Measurements from ENCODE around the gene PDE4DIP.
"Not testable (repeated sequence)": the region's sequence is repeated elsewhere in the genome, so short reads cannot be mapped to it uniquely, and the experiment has no call there.

PDE4DIP gene

DNA sequence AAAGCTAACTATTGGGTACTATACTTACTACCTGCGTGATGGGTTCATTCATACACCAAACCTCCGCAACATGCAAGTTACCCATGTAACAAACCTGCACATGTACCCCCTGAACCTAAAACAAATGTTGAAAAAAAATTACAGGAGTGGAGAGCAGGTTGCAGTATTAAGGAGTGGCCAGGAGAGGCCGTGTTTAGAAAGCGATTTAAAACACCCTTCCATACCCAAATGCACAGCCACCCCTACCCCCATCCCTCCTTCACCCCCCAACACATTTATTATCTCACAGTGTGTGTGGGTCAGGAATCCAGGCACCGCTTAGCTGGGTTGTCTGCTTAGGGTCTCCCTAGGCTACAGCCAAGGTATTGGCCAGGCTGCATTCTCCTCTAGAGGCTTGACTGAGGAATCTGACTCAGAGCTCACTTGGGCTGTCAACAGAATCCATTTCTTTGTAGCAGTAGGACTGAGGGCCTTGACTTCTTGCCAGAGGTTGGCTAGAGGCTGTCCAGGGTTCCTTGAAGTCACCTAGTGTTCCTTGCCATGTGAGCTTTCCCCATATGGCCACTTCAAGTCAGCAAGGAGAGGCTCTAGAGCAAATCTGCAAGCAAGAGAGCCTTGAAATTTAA lies 67.2 kb downstream of the PDE4DIP start:
- H3K9me3 ChIP-seq (ENCODE audit: insufficient read depth, low read length); H3K36me3 ChIP-seq (ENCODE audit: low read length); H3F3A ChIP-seq (ENCODE audit: insufficient read depth); H3K9me2 ChIP-seq (replicated peaks; ENCODE audit: insufficient read depth, low read length); H3K9ac ChIP-seq (ENCODE audit: low read length); H3K27me3 ChIP-seq (ENCODE audit: low read length); H2AFZ ChIP-seq (ENCODE audit: low read depth, low read length, severe bottlenecking); H3K27ac ChIP-seq (ENCODE audit: low read depth, low read length); H4K20me1 ChIP-seq (ENCODE audit: low read depth, low read length); H3K79me2 ChIP-seq (ENCODE audit: insufficient read depth, low read length); H3K4me3 ChIP-seq (ENCODE audit: insufficient read depth, low read length, poor library complexity, severe bottlenecking); H3K4me2 ChIP-seq (ENCODE audit: low read depth, low read length, poor library complexity, severe bottlenecking): not testable (repeated sequence)

GRCh38 chr1:148916222-148916621 lies 72.0 kb downstream of the PDE4DIP start:
- H3K9ac ChIP-seq (ENCODE audit: low read length); H4K20me1 ChIP-seq (ENCODE audit: low read depth, low read length); H3K4me2 ChIP-seq (ENCODE audit: low read depth, low read length, poor library complexity, severe bottlenecking); H3K4me3 ChIP-seq (ENCODE audit: insufficient read depth, low read length, poor library complexity, severe bottlenecking); H3K27me3 ChIP-seq (ENCODE audit: low read length); H3K36me3 ChIP-seq (ENCODE audit: low read length); H3K9me3 ChIP-seq (ENCODE audit: insufficient read depth, low read length); H3K79me2 ChIP-seq (ENCODE audit: insufficient read depth, low read length); H3F3A ChIP-seq (ENCODE audit: insufficient read depth); H2AFZ ChIP-seq (ENCODE audit: low read depth, low read length, severe bottlenecking); H3K9me2 ChIP-seq (replicated peaks; ENCODE audit: insufficient read depth, low read length); H3K27ac ChIP-seq (ENCODE audit: low read depth, low read length): not testable (repeated sequence)

DNA sequence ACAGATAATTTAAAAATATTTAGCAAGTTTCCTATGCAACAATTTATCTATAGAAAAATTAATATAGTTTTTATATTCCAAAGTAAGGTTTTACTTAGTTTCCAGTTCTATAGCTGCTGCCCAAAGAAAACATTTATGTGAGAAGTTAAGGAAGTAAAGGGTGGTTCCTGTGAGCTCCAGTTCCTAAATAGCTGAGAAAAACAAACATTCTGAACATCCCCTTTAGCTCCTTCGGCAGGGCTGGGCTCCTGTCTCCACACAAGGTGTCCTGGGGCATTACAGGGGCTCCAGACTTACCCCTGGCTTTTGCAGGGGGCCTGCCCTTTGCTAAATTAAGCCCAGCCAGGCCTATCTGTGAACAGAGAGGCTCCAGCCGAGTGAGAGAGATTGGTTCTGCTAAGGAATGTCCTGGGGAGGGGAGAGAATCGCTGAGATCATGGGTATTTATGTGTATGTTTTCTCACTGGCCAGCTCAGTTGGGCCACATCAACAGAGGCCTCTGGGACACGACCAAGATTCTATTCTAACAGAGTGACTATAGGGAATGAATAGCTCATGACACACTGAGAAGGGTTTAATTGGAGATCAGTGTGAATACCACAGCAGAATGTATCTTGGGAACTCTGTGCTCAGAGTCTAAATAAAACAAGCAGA lies 72.6 kb downstream of the PDE4DIP start:
- H3K4me2 ChIP-seq (ENCODE audit: low read depth, low read length, poor library complexity, severe bottlenecking); H3K9me3 ChIP-seq (ENCODE audit: insufficient read depth, low read length); H3K4me3 ChIP-seq (ENCODE audit: insufficient read depth, low read length, poor library complexity, severe bottlenecking); H2AFZ ChIP-seq (ENCODE audit: low read depth, low read length, severe bottlenecking); H3F3A ChIP-seq (ENCODE audit: insufficient read depth); H3K27ac ChIP-seq (ENCODE audit: low read depth, low read length); H3K36me3 ChIP-seq (ENCODE audit: low read length); H4K20me1 ChIP-seq (ENCODE audit: low read depth, low read length); H3K27me3 ChIP-seq (ENCODE audit: low read length); H3K9ac ChIP-seq (ENCODE audit: low read length); H3K79me2 ChIP-seq (ENCODE audit: insufficient read depth, low read length); H3K9me2 ChIP-seq (replicated peaks; ENCODE audit: insufficient read depth, low read length): not testable (repeated sequence)

DNA sequence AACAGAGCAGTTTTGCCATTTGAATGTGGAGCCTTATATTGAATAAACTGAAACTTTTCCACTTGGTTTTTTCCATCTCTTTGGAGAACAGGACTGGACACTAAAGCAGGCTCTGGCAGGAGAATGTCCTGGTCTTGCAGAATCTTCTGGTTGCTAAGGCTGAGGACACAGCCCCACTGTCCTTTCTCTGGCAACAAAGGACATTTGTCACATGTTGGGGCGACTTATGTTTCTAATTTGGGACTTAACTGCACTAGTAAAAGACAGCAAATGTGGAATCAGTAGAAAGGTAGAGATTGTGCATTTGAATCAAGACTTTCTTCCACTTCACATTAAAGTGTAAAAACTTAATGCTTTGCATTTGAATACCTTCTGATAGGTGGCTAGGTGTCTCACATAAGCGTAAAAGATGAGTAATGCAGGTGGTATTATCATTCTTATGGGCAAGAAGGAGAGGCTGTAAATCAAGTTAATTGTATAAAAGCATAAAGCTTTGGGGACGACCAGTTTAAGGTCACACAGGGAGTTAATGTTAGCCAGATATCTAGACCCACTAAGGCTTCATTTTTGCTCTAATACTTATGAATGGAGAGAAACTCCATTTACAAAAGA lies 74.7 kb downstream of the PDE4DIP start:
- H3F3A ChIP-seq (ENCODE audit: insufficient read depth); H3K27ac ChIP-seq (ENCODE audit: low read depth, low read length); H3K9ac ChIP-seq (ENCODE audit: low read length); H3K4me2 ChIP-seq (ENCODE audit: low read depth, low read length, poor library complexity, severe bottlenecking); H2AFZ ChIP-seq (ENCODE audit: low read depth, low read length, severe bottlenecking); H3K4me3 ChIP-seq (ENCODE audit: insufficient read depth, low read length, poor library complexity, severe bottlenecking); H4K20me1 ChIP-seq (ENCODE audit: low read depth, low read length); H3K9me3 ChIP-seq (ENCODE audit: insufficient read depth, low read length); H3K27me3 ChIP-seq (ENCODE audit: low read length); H3K9me2 ChIP-seq (replicated peaks; ENCODE audit: insufficient read depth, low read length); H3K79me2 ChIP-seq (ENCODE audit: insufficient read depth, low read length); H3K36me3 ChIP-seq (ENCODE audit: low read length): not testable (repeated sequence)

DNA sequence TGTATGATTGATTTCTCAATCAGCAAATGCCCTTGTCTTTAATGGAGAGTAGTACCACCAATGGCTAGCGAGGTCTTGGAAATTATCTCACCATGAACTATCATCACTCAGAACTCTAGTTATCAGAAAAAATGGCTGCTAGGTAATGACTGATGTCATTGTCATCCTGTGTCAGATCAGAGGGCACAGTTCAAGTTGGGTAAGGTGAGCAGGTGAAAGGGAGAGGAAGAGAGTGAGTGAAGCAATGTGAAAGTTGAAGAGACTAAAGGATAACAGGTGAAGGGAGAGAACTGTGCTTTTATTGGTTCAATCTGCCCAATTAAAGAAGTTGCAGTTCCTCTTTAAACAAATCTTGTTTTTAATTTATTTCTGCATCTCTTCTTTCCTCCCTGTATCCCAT lies 76.8 kb downstream of the PDE4DIP start:
- not testable (repeated sequence) for H3K9me3 ChIP-seq (ENCODE audit: insufficient read depth, low read length); H3K4me2 ChIP-seq (ENCODE audit: low read depth, low read length, poor library complexity, severe bottlenecking); H3K27me3 ChIP-seq (ENCODE audit: low read length); H3K4me3 ChIP-seq (ENCODE audit: insufficient read depth, low read length, poor library complexity, severe bottlenecking); H3K36me3 ChIP-seq (ENCODE audit: low read length); H2AFZ ChIP-seq (ENCODE audit: low read depth, low read length, severe bottlenecking); H3K9me2 ChIP-seq (replicated peaks; ENCODE audit: insufficient read depth, low read length); H3K79me2 ChIP-seq (ENCODE audit: insufficient read depth, low read length); H4K20me1 ChIP-seq (ENCODE audit: low read depth, low read length); H3F3A ChIP-seq (ENCODE audit: insufficient read depth); H3K9ac ChIP-seq (ENCODE audit: low read length); H3K27ac ChIP-seq (ENCODE audit: low read depth, low read length)

GRCh38 chr1:148923798-148924197 lies 79.6 kb downstream of the PDE4DIP start:
- H3K9ac ChIP-seq (ENCODE audit: low read length); H3K9me2 ChIP-seq (replicated peaks; ENCODE audit: insufficient read depth, low read length); H3K36me3 ChIP-seq (ENCODE audit: low read length); H2AFZ ChIP-seq (ENCODE audit: low read depth, low read length, severe bottlenecking); H3K4me2 ChIP-seq (ENCODE audit: low read depth, low read length, poor library complexity, severe bottlenecking); H3K79me2 ChIP-seq (ENCODE audit: insufficient read depth, low read length); H3F3A ChIP-seq (ENCODE audit: insufficient read depth); H4K20me1 ChIP-seq (ENCODE audit: low read depth, low read length); H3K9me3 ChIP-seq (ENCODE audit: insufficient read depth, low read length); H3K27ac ChIP-seq (ENCODE audit: low read depth, low read length); H3K27me3 ChIP-seq (ENCODE audit: low read length); H3K4me3 ChIP-seq (ENCODE audit: insufficient read depth, low read length, poor library complexity, severe bottlenecking): not testable (repeated sequence)

DNA sequence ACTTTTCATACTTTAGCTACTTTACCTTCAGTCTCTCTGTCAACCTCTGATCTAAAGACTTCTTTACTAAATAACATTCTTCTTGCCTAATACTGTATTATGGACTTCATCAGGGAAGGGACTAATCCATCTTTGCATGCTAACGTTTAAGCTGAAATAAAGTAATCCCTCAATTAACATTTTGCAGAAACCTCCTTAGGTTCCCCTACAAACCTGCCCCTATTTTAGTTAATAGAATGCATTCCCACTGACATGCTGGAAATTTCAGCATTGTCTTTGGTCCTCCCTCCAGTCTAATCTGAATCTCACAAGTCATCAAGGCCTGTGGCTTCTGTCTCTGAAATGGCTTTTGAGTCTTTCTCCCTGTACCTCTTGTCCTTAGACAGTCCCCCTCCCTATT lies 83.4 kb downstream of the PDE4DIP start:
- not testable (repeated sequence) for H3F3A ChIP-seq (ENCODE audit: insufficient read depth); H3K27ac ChIP-seq (ENCODE audit: low read depth, low read length); H3K9me2 ChIP-seq (replicated peaks; ENCODE audit: insufficient read depth, low read length); H3K9ac ChIP-seq (ENCODE audit: low read length); H3K4me3 ChIP-seq (ENCODE audit: insufficient read depth, low read length, poor library complexity, severe bottlenecking); H4K20me1 ChIP-seq (ENCODE audit: low read depth, low read length); H2AFZ ChIP-seq (ENCODE audit: low read depth, low read length, severe bottlenecking); H3K27me3 ChIP-seq (ENCODE audit: low read length); H3K36me3 ChIP-seq (ENCODE audit: low read length); H3K4me2 ChIP-seq (ENCODE audit: low read depth, low read length, poor library complexity, severe bottlenecking); H3K9me3 ChIP-seq (ENCODE audit: insufficient read depth, low read length); H3K79me2 ChIP-seq (ENCODE audit: insufficient read depth, low read length)

- H3K27me3 ChIP-seq (ENCODE audit: low read length); H3K4me3 ChIP-seq (ENCODE audit: insufficient read depth, low read length, poor library complexity, severe bottlenecking); H3K4me2 ChIP-seq (ENCODE audit: low read depth, low read length, poor library complexity, severe bottlenecking); H3F3A ChIP-seq (ENCODE audit: insufficient read depth); H4K20me1 ChIP-seq (ENCODE audit: low read depth, low read length); H3K27ac ChIP-seq (ENCODE audit: low read depth, low read length); H3K36me3 ChIP-seq (ENCODE audit: low read length); H3K9ac ChIP-seq (ENCODE audit: low read length); H3K79me2 ChIP-seq (ENCODE audit: insufficient read depth, low read length); H2AFZ ChIP-seq (ENCODE audit: low read depth, low read length, severe bottlenecking); H3K9me3 ChIP-seq (ENCODE audit: insufficient read depth, low read length); H3K9me2 ChIP-seq (replicated peaks; ENCODE audit: insufficient read depth, low read length): not testable (repeated sequence)
Observed at GRCh38 chr1:148929253-148929652, 85.0 kb downstream of the PDE4DIP start.

Measured in SU-DHL-6 (cell line).